Astrocyte of the spinal cord (primary cell): ENCODE results near the gene CHST10.
A peak's percentile ranks its signal among the peaks of the same experiment; 100 is the strongest.

Experiments used
- DNase-seq: peaks from one replicate; pipeline ENCODE4 v3.0.0; 2011; ENCODE audit warnings: low read depth, low spot score
- H3K4me3 ChIP-seq: 2 replicates; pipeline ENCODE4 v1.5.1; 2011; ENCODE audit warnings: low read depth, mild to moderate bottlenecking, low read length, moderate library complexity
- in situ Hi-C: cut with HindIII; loops from 2 replicates; pipeline ENCODE4 v1.10.0; 2017; ENCODE audit warnings: low sequenced_read_pairs
- TF ChIP-seq, protein P1 (sequence below): IDR thresholded peaks from 2 replicates; pipeline ENCODE4 v1.5.1; 2012; ENCODE audit warnings: low read depth, mild to moderate bottlenecking, low read length, inconsistent platforms

The CHST10 gene

DNA sequence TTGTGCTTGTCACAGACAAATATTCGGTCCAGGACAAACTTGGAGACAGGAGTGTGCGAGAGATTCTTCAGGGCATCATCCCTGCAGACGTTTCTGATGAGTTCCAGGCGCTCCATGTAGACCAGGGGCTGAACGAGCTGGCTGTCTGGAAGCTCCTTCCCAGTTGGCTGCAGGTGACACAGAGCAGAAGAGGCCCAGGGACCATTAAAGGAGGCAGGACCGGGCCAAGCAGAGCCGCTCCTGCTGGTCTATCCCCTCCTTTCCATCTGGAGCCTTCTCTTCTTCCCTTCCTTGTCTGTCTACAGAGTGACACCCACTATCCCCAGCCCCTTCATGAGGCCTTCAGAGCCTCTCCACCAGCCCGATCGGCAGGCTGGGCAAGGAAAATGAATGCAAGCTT is 19.5 kb downstream of the CHST10 start:
- TF ChIP-seq, protein P1, sequence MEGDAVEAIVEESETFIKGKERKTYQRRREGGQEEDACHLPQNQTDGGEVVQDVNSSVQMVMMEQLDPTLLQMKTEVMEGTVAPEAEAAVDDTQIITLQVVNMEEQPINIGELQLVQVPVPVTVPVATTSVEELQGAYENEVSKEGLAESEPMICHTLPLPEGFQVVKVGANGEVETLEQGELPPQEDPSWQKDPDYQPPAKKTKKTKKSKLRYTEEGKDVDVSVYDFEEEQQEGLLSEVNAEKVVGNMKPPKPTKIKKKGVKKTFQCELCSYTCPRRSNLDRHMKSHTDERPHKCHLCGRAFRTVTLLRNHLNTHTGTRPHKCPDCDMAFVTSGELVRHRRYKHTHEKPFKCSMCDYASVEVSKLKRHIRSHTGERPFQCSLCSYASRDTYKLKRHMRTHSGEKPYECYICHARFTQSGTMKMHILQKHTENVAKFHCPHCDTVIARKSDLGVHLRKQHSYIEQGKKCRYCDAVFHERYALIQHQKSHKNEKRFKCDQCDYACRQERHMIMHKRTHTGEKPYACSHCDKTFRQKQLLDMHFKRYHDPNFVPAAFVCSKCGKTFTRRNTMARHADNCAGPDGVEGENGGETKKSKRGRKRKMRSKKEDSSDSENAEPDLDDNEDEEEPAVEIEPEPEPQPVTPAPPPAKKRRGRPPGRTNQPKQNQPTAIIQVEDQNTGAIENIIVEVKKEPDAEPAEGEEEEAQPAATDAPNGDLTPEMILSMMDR = no peak
- H3K4me3 ChIP-seq = no peak overlapping the region
- in situ Hi-C loops = no loop called here
- no peak for DNase-seq

DNA sequence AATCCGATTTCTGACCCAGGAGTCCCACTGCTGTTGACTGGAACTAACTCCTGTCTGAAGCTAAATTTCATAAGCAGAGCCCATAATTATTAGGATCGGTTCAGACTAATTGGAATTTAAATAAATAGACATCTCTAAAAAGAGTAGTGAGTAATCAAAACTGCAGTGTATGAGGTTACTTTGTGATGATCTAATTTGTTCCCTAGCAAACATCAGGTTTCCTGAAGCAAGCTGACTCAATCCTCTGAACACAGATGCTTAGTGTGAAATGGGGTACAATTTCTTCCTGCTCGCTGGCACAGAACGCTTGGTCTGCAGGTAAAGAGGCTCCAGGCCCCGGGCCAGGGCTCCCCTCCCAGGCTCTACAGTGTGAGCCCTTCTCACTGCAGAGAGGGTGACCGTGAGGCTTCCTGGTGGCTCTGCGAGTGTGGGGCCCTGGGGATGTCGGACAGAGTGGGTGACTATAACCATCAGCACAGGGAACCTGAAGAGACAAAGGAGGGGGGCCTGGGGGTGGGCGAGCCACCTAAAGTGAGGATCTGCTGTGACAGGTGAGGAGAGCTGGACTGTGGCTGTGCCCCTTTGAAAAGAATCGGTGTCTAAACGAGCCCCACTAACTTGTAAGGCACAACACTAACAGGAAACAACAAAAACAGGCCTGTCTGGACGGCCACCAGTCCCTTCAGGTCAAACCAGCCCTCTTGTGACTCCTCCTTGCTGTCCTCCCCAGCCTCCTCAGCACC is 20.2 kb downstream of the CHST10 start:
- in situ Hi-C loops = no loop called here
- TF ChIP-seq, protein P1 = no peak
- DNase-seq = peak; percentile 17
- no peak overlapping the region for H3K4me3 ChIP-seq

DNA sequence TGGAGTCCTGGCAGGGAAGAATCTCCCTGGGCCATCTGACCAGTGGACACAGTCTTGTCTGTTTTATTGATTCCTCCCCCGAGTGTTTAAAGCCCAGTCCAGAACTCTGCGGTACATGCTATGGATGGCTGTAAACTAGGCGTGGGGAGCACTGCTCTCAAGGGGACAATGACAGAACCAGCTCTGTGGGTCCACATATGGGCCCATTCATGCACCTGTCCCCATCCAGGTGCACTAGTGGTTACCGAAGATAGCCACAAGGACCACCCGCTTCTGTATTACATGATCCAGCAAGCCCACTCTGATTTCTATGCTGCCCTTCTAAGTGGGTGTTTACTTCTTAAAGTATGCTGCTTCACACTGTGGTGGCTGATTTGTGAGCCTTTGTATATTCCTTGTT is 21.0 kb downstream of the CHST10 start:
- H3K4me3 ChIP-seq = no peak overlapping the region
- DNase-seq = no peak
- in situ Hi-C loops = no loop called here
- TF ChIP-seq, protein P1 = no peak

DNA sequence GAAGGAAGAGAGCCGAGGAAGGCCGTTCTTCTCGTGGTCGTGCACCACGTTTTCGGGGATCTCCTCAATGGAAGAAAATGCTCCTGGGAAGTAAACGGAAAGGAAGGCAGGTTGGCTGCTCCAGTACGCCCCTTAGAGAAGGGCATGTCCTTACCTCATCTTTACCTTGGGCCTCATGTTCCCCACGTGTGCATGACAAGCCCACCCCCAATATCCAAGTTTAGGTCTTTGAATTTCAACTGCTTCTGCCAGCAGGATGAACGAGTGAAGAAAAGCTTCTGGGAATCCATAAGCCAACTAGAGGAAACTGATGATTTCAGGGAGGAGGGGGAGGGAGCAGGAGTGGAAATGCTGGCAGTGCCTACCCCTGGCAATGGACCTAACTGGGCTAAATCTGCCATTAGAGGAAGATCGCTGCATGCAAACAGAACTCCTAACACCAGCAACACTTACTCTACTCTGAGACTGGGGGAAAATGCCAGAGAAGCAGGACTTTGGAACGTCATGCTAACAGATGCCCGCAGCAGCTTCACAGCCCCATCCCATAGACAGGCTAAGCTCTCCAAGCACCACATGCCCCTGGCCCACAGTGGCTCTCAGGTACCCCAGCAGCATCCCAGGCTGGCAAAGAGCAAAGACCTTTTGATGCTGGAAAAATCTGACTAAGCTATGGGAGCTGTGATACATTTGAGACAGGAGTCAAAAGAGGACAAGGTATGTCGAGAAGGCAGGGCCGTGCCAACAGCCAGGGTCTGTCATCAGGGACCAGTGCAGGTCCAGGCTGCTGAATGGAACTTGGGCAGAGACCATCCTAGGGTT is 21.7 kb downstream of the CHST10 start:
- in situ Hi-C loops = no loop called here
- H3K4me3 ChIP-seq = no peak overlapping the region
- TF ChIP-seq, protein P1 = no peak
- no peak for DNase-seq

DNA sequence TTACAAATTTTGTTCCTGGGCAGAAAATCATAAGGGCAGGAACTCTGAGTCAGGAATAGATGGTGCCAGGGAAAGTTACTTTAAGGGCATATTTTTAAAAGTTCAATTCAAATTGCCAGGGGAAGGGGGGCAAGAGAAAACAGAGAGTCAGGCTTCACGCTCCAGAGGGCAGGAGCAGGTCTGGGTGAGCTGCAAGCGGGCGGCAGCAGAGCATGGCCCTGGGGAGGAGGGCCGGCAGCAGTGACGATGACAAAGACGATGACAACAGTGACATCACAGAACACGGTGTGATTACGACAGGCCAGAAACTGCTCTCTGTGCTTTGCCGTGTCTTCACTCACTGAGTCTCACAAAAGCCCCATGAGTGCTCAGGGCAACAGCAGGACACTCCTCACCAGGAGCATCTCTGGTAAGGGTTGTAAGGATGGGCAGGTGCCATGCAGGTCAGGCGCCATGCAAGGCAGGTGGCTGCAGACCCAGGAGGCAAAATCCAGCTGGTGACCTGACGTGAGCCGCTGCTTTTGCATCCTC is 23.3 kb downstream of the CHST10 start:
- no peak for DNase-seq
- TF ChIP-seq, protein P1 = no peak
- in situ Hi-C loops = no loop called here
- H3K4me3 ChIP-seq = no peak overlapping the region

DNA sequence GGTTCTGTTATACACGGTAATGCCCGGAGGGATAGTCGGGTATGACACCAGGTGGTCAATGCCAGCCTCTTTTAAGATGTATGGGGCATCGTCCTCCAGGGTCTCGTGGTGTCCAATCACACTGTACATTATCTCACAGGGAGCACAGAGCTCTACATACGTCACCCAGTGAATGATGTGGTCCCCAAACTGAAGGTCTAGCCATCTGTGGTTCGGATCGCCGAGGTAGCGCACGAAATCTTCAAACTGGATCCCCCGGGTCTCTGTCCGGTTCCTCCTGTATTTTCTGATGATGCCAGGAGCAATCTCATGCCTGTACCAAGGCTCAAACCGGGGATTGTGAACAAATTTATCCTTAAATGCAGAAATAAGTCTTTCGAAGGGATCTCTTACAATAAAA is 24.1 kb downstream of the CHST10 start:
- TF ChIP-seq, protein P1 = no peak
- no peak overlapping the region for H3K4me3 ChIP-seq
- DNase-seq = no peak
- in situ Hi-C loops = no loop called here
